ENCODE data around the gene TIAM1. TPM values are rescaled to one million over a fixed set of nuclear protein-coding genes. Genes with fewer than 3 reads are reported as not detected.

TIAM1 gene
- total RNA-seq, 1 donor from 2014 or later = 8.4 TPM

DNA sequence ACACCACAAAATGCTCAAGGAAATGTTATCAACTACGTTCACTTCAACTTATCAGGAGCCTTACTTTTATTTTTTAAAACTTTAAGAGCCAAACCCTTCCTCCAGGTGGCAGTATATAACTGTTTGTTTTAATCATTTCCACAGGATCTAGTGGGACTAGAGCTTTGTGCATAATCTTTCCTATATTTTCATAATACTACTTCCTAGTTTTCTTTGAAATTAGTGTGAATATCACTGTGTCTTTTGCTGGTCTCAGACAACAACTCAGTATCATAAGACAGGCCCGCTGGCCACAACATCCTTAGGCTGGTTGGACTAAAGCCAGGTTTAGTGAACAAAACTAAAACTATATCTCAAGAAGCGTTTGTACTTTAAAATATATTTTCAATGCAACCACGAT lies 145.5 kb downstream of the TIAM1 start:
- DNase-seq (ENCODE audit: low read depth) (peak; percentile 54), FAIRE-seq (no peak)
- no peaks in the 10 kb centered on the region for H3K27me3 ChIP-seq (ENCODE audit: control insufficient read depth, insufficient read depth, low read length)
- TF ChIP-seq, protein P1, sequence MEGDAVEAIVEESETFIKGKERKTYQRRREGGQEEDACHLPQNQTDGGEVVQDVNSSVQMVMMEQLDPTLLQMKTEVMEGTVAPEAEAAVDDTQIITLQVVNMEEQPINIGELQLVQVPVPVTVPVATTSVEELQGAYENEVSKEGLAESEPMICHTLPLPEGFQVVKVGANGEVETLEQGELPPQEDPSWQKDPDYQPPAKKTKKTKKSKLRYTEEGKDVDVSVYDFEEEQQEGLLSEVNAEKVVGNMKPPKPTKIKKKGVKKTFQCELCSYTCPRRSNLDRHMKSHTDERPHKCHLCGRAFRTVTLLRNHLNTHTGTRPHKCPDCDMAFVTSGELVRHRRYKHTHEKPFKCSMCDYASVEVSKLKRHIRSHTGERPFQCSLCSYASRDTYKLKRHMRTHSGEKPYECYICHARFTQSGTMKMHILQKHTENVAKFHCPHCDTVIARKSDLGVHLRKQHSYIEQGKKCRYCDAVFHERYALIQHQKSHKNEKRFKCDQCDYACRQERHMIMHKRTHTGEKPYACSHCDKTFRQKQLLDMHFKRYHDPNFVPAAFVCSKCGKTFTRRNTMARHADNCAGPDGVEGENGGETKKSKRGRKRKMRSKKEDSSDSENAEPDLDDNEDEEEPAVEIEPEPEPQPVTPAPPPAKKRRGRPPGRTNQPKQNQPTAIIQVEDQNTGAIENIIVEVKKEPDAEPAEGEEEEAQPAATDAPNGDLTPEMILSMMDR (IDR thresholded peaks at IDR 0.05; ENCODE audit: insufficient read depth, low read length, severe bottlenecking) = peak; percentile 40
- H3K4me3 ChIP-seq (ENCODE audit: low read depth, low read length) = no peak overlapping the region
- peaks cover 1% of the 10 kb centered on the region for H3K36me3 ChIP-seq (ENCODE audit: control insufficient read depth, insufficient read depth, low read length)

DNA sequence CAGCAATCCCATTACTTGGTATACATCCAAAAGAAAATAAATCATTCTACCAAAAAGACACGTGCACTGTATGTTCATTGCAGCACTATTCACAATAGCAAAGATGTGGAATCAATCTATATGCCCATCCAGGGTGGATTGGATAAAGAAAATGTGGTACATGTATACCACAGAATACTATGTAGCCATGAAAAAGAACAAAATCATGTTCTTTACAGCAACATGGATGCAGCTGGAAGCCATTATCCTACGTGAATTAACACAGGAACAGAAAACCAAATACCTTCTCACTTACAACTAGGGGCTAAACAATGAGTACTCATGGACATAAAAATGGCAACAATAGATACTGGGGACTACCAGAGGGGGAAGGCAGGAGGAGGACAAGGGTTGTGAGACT lies 147.3 kb downstream of the TIAM1 start:
- TF ChIP-seq, protein P1 (IDR thresholded peaks at IDR 0.05; ENCODE audit: insufficient read depth, low read length, severe bottlenecking) = no peak
- no peaks in the 10 kb centered on the region for H3K27me3 ChIP-seq (ENCODE audit: control insufficient read depth, insufficient read depth, low read length)
- no peak overlapping the region for H3K4me3 ChIP-seq (ENCODE audit: low read depth, low read length)
- FAIRE-seq (no peak), DNase-seq (ENCODE audit: low read depth) (no peak)
- H3K36me3 ChIP-seq (ENCODE audit: control insufficient read depth, insufficient read depth, low read length) = no peaks in the 10 kb centered on the region

DNA sequence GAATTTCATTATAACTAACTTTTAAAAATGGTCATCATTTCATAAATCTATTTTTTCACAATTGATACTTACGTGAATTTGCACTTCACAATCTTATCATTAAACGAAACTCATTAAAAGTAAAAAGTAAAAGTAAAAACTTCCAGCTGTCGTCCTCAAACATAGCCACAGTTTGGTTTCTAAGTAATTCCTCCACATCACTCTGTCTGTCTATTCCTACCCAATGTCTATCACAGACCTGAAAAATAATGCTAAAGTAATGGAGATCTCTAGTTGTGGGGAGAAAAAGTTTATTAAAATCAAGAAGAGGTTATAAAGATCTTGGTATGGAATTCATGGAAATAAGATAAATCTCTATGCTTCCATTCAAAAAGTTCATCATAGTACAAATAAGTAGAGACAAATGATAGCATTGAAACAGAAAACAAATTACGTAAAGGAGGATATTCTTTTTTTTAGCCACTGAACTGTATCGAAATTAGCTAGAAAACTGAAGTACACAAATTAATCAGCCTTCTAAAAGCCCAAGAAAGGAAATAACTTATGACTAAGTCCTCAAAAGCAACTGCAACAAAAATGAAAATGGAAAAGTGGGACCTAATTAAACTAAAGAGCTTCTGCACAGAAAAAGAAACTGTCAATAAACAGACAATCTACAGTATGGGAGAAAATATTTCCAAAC lies 148.6 kb downstream of the TIAM1 start:
- TF ChIP-seq, protein P1 (IDR thresholded peaks at IDR 0.05; ENCODE audit: insufficient read depth, low read length, severe bottlenecking) = no peak
- FAIRE-seq (no peak), DNase-seq (ENCODE audit: low read depth) (no peak)
- H3K27me3 ChIP-seq (ENCODE audit: control insufficient read depth, insufficient read depth, low read length) = no peaks in the 10 kb centered on the region
- no peak overlapping the region for H3K4me3 ChIP-seq (ENCODE audit: low read depth, low read length)
- no peaks in the 10 kb centered on the region for H3K36me3 ChIP-seq (ENCODE audit: control insufficient read depth, insufficient read depth, low read length)

DNA sequence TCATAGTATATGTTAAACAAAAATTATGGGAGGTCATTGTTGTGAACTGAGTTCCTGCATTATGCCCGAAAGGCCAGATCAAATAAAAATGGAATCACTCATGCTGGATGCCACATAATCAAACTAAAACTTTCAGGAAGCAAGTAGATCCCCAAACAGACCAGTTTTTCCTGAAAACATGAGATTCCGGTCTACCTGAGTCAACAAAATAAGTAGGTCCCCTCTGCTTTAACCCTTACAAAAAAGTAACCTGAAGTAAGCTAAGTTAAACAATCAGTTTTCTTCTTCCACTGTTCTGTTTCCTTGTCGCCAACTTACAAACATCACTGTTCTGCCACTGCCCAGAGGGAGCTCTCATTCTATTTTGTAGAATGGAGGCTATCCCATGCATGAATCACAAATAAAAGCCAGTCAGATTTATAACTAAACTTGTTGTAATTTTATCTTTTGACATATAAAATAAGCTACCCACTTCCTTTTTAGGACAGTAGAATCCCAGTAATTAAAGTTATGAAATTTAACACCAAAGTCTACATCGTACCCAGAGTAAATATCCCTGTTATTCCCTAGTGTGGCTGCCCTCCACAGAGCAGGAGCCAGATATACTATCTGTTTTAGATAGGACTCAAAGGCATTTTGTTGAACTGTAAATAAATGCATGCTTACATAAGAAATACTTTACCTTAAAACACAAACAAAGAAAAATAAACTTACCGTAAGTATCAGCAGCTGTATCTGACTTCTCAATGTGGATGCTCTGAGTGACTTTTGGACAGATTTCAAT lies 149.4 kb downstream of the TIAM1 start:
- no peak overlapping the region for H3K4me3 ChIP-seq (ENCODE audit: low read depth, low read length)
- no peaks in the 10 kb centered on the region for H3K27me3 ChIP-seq (ENCODE audit: control insufficient read depth, insufficient read depth, low read length)
- TF ChIP-seq, protein P1 (IDR thresholded peaks at IDR 0.05; ENCODE audit: insufficient read depth, low read length, severe bottlenecking) = no peak
- FAIRE-seq (no peak), DNase-seq (ENCODE audit: low read depth) (no peak)
- H3K36me3 ChIP-seq (ENCODE audit: control insufficient read depth, insufficient read depth, low read length) = no peaks in the 10 kb centered on the region

DNA sequence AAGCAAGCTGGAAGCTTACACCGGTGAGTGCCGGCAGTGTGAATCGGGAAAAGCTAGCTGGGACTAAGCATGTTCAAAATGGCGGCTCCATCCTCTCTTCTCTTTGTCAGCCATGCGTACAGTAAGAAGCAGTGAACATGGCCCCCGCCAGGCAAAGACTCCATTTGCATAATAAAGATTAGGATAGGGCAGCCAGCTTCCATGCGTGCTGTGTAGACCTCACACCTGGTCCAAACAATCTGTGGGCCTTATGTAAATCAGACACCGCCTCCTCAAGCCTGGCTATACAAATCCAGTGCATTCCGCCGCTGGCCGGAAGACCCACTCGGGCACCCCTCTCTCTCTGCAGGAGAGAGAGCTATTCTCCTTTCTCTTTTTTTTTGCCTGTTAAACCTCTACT lies 150.3 kb downstream of the TIAM1 start:
- TF ChIP-seq, protein P1 (IDR thresholded peaks at IDR 0.05; ENCODE audit: insufficient read depth, low read length, severe bottlenecking) = no peak
- Histone ChIP-seq H3K4me3 (ENCODE audit: low read depth, low read length) (no peak overlapping the region), H3K27me3 (ENCODE audit: control insufficient read depth, insufficient read depth, low read length) (no peaks in the 10 kb centered on the region), H3K36me3 (ENCODE audit: control insufficient read depth, insufficient read depth, low read length) (no peaks in the 10 kb centered on the region)
- no peak for FAIRE-seq
- no peak for DNase-seq (ENCODE audit: low read depth)

Measured in bronchial epithelial cell (primary cell).